Uterus (tissue), 4 donors: ENCODE measurements around the gene NUPR1. TPM values are rescaled to one million over a fixed set of nuclear protein-coding genes. Genes with fewer than 3 reads are reported as not detected.
"Not testable (repeated sequence)": the region's sequence is repeated elsewhere in the genome, so short reads cannot be mapped to it uniquely, and the experiment has no call there.

Experiments
- DNase-seq, 2 donors: peaks; one replicate each; pipeline ENCODE4 v3.0.0-alpha.2; 2019 to 2020
- H3K27ac ChIP-seq, 2 donors: fragments of 200-600 bp; sonication (generic); 1 replicate in 1 of 2; 2 replicates in 1 of 2; pipeline ENCODE4 v1.5.1; 2016 to 2018
- H3K27me3 ChIP-seq, 2 donors: fragments of 200-600 bp; sonication (generic); one replicate each; pipeline ENCODE4 v1.5.1; 2018 to 2019; ENCODE audit warnings: control low read depth in 1 of 2
- H3K36me3 ChIP-seq, 2 donors: fragments of 200-600 bp; sonication (generic); one replicate each; pipeline ENCODE4 v1.5.1; 2019; ENCODE audit warnings: control low read depth in 1 of 2
- H3K4me1 ChIP-seq, 2 donors: fragments of 200-600 bp; sonication (generic); one replicate each; pipeline ENCODE4 v1.5.1; 2018 to 2019; ENCODE audit warnings: control low read depth in 1 of 2
- H3K4me3 ChIP-seq, 2 donors: fragments of 200-600 bp; sonication (generic); 1 replicate in 1 of 2; 2 replicates in 1 of 2; pipeline ENCODE4 v1.5.1; 2018 to 2019; ENCODE audit warnings: mild to moderate bottlenecking in 1 of 2
- H3K9me3 ChIP-seq, 2 donors: fragments of 200-600 bp; sonication (generic); one replicate each; pipeline ENCODE4 v1.5.1; 2019; ENCODE audit warnings: control low read depth in 1 of 2
- CTCF ChIP-seq, 4 experiments: fragments of 200-600 bp in 2 of 4; fragments of 450-650 bp in 2 of 4; sonication (generic) in 2 of 4; IDR thresholded peaks; one replicate each; pipeline ENCODE4 v1.5.1; 2016 to 2019; ENCODE audit warnings: antibody characterized with exemption in 4 of 4, mild to moderate bottlenecking in 2 of 4, moderate library complexity in 1 of 4
- POLR2A ChIP-seq, 2 donors: fragments of 450-650 bp; IDR thresholded peaks; one replicate each; pipeline ENCODE4 v1.6.1; 2016; ENCODE audit warnings: antibody characterized with exemption in 2 of 2, mild to moderate bottlenecking in 1 of 2, moderate library complexity in 1 of 2
- intact Hi-C: fragments of 100-400 bp; cut with DNase I; formaldehyde crosslinking; loops from one replicate; pipeline ENCODE4 v1.15.1; 2023; ENCODE audit warnings: low total_unique reads
- total RNA-seq, 4 donors: library from RNA; depleted of rRNA in 3 of 4; stranded (reverse); fragments of >200 nt in 3 of 4; gene quantifications; one replicate each; pipeline versions ENCODE4 v1.1.0 to v1.2.4, GENCODE V29; 2014 to 2023
- donor health status: DM: yes; HTN: yes; CAD: no.

NUPR1 gene
- total RNA-seq, 4 donors from 2014 or later = 7.3 to 81.1 (median 18.4) TPM

GRCh38 chr16:28501258-28502232 is 37.2 kb downstream of the NUPR1 start:
- DNase-seq = no peak
- no peaks in the 10 kb centered on the region for H3K4me1 ChIP-seq
- no peaks in the 10 kb centered on the region for H3K27me3 ChIP-seq
- intact Hi-C loops = no loop called here
- H3K36me3 ChIP-seq = no peaks in the 10 kb centered on the region
- no peaks in the 10 kb centered on the region for H3K9me3 ChIP-seq
- H3K4me3 ChIP-seq = no peak overlapping the region
- TF ChIP-seq POLR2A (IDR thresholded peaks at IDR 0.05) (no peak), CTCF (IDR thresholded peaks at IDR 0.05) (no peak)
- H3K27ac ChIP-seq = no peak overlapping the region

GRCh38 chr16:28500476-28501180 is 38.1 kb downstream of the NUPR1 start:
- H3K4me3 ChIP-seq, H3K27me3 ChIP-seq, H3K9me3 ChIP-seq, DNase-seq, H3K27ac ChIP-seq, intact Hi-C loops, H3K36me3 ChIP-seq, H3K4me1 ChIP-seq: not testable (repeated sequence)

- Histone ChIP-seq H3K9me3 (no peaks in the 10 kb centered on the region), H3K27ac (no peak overlapping the region), H3K4me3 (no peak overlapping the region), H3K4me1 (no peaks in the 10 kb centered on the region), H3K36me3 (no peaks in the 10 kb centered on the region), H3K27me3 (no peaks in the 10 kb centered on the region)
- intact Hi-C loops = loop anchor here (10.0 kb wide), 1 partner anchor 55 kb away; the partner anchor contains the start of gene SGF29
- no peak for DNase-seq
- no peak for TF ChIP-seq CTCF (IDR thresholded peaks at IDR 0.05)
- no peak for TF ChIP-seq POLR2A (IDR thresholded peaks at IDR 0.05)
These were observed 38.9 kb downstream of the NUPR1 start for GRCh38 chr16:28499854-28500253.

GRCh38 chr16:28498666-28499381 is 40.0 kb downstream of the NUPR1 start:
- no peaks in the 10 kb centered on the region for H3K36me3 ChIP-seq
- TF ChIP-seq POLR2A (IDR thresholded peaks at IDR 0.05) (no peak), CTCF (IDR thresholded peaks at IDR 0.05) (no peak)
- no peaks in the 10 kb centered on the region for H3K27me3 ChIP-seq
- intact Hi-C loops = loop anchor here (10.0 kb wide), 1 partner anchor 56 kb away; the partner anchor contains the start of gene SGF29
- DNase-seq = no peak
- no peaks in the 10 kb centered on the region for H3K9me3 ChIP-seq
- H3K4me1 ChIP-seq = no peaks in the 10 kb centered on the region
- H3K4me3 ChIP-seq = no peak overlapping the region
- H3K27ac ChIP-seq = no peak overlapping the region

GRCh38 chr16:28497861-28498599 is 40.7 kb downstream of the NUPR1 start:
- no peaks in the 10 kb centered on the region for H3K4me1 ChIP-seq
- intact Hi-C loops = loop anchor here (10.0 kb wide), 1 partner anchor 57 kb away; the partner anchor contains the start of gene SGF29
- TF ChIP-seq CTCF (IDR thresholded peaks at IDR 0.05) (no peak), POLR2A (IDR thresholded peaks at IDR 0.05) (no peak)
- H3K27ac ChIP-seq = no peak overlapping the region
- H3K9me3 ChIP-seq = no peaks in the 10 kb centered on the region
- no peak for DNase-seq
- no peak overlapping the region for H3K4me3 ChIP-seq
- no peaks in the 10 kb centered on the region for H3K36me3 ChIP-seq
- no peaks in the 10 kb centered on the region for H3K27me3 ChIP-seq
